Stimulated activated CD8-positive, alpha-beta memory T cell treated with anti-CD3 and anti-CD28 coated beads, Interleukin-7, amount 100 ng/mL, for 24 hours (primary cell): ENCODE results near the gene PNKD.

Experiments
- DNase-seq: peaks from one replicate; pipeline ENCODE4 v3.0.0-alpha.2; 2020; ENCODE audit warnings: low read depth

PNKD gene

DNA sequence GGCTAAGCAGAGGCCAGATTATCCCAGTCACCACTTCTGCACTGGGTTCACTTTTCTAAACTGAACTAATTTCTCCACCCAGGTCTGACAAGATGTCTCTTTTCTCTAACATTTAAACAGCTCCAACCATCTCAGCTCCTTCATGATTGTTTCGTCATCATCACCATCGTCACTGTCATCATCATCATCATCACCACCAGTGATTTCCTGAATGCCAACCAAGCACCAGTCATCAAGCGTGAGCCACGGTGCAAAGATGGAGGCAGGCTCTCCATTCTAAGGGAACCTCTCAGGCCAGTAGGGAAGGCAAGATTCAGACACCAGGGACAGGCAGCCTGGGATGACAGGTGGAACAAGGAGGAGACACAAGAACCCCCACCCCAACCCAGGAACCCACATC, 47.5 kb downstream of the PNKD start:
- DNase-seq, result no peak

DNA sequence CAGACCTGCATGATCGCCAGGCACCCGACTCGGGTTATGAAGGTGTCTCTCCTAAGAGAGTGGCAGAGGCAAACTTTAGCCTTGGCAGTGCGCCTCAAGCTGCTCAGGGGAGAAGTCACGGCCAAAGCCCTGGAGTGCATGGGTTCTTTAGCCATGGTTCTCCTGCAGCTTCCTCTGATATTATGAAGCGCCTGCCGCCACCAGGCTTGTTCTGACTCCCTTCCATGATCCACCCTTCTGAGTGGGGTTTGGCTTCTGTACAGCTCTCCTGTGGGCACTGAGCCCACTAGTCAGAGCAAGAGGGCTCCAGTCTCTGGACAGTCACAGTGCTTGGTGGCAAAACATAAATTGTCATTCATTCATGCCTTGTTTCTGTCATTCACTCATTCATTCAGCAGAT, 47.9 kb downstream of the PNKD start:
- DNase-seq, result no peak

DNA sequence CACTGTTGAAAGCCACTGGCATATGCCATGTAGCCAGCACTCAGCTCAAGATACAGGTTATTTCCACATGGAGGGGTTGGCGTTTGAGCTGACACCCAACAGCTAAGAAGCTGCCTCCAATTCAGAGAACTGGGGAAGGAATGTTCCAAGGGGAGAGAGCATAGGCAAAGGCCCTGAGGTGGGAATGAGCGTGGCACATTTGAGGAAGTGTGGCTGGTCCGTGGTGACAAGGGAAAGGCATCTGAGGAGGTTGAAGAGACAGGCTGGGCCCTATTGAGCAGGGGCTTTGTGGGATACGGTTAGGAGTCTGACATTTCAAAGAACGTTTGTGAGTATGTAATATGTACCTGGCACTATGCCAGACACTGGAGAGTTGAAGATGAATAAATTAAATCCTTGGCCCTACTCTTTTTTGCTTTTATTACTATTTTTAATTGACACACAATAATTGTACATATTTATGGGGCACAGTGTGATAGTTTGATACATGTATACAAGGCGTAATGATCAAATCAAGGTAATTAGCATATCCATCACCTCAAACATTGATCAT, 49.6 kb downstream of the PNKD start:
- DNase-seq, result no peak

DNA sequence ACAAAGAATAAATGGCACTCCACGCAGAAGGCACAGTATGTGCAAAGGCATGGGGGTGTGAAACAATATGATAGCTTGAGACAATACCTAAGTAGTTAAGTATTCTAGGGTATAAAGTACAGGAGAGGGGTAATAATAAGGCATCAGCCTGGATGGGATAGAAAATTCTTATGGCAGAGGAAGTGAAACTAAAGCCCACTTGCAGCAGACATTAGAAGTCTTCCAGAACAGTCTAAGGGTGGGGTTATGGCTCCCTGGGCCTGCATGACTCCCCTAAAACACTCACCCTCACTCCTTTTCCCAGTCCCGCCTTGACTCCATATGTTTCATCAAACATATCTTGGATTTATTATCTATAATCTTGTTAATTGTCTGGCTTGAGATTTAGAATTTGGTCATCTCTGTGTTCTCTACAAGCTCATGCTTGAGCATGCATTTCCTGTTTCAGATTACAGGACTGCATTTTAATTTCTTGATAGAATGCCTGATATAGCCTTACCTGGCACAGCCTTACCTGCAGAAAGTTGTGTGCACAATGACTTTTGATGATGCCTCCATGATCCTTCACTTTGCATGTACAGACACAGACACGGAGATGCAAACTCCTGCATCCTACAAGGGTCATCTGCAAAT, 50.5 kb downstream of the PNKD start:
- DNase-seq, result no peak

DNA sequence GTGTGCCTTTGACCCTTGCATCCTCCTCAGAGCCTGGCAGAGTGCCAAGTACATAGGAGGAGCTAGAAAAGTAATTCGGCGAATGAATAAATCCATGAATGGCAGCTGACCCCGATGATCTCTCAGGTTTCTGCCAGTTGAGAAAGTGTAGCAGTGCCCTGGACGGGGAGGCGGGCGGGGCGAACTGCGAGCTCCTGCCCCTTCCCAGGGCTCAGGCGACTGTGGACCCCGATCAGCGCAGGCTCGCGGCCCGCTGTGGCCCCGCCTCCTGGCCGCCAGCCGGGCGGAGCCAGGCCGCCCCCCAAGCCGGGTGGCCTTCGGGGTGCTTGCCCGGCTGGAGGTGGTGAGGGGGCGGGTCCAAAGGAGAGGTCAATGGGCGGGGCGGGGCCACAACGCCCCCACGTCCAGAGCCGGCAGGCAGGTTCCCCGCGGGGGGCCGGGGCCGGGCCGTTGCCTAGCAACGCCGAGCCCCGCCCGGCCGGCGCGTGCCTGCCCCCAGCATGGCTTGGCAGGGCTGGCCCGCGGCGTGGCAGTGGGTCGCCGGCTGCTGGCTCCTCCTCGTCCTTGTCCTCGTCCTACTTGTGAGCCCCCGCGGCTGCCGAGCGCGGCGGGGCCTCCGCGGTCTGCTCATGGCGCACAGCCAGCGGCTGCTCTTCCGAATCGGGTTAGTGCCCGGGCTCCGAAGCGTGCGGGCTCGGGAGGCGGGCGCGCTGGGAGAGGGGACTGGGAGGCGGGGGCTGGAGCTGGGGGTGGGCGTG, 52.6 kb downstream of the PNKD start:
- peak; percentile 10 for DNase-seq

DNA sequence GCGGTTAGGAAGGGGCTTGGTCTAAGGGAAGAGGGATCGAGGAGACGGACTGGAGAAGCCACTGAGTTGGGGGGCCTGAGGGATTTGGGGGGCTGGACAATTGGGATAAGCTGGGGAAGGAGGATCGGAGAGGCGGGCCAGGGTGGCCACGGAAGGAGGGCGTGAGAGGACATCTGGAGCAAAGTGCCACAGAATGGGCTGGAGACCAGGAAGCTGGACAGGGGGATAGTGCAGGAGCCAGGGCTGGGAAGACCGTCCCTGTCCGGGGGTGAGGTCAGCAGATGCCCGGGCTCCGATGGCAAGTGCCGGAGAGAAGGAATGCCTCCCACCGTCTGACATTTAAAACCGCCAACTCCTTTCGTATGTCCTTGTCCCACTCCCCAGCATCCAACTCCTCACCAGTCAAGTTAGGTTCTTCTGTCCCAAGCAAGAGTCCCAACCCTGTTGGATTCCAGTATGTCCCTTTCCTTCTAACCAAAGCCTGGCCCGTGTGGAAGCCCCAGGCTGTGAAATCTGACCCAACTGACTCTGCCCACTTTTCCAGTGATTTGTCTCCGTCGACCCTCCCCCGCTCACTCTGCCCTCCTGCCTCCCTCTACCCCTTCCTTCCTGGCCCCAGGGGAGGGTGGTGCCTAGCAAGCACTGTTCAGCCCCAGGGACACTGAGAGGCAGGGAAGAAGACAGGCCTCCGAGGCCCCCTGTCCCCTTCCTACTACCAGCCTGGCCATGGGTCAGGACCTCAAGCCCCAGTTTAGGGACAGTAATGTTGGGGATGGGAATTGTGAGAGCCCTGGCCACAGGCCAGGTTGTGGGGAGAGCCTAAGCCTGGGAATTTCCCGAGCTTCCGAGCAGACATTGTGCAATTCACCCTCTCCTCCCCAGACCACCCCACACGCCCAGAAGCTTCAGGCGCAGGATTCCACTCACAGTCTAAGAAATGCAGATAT, 53.5 kb downstream of the PNKD start:
- DNase-seq, result no peak

DNA sequence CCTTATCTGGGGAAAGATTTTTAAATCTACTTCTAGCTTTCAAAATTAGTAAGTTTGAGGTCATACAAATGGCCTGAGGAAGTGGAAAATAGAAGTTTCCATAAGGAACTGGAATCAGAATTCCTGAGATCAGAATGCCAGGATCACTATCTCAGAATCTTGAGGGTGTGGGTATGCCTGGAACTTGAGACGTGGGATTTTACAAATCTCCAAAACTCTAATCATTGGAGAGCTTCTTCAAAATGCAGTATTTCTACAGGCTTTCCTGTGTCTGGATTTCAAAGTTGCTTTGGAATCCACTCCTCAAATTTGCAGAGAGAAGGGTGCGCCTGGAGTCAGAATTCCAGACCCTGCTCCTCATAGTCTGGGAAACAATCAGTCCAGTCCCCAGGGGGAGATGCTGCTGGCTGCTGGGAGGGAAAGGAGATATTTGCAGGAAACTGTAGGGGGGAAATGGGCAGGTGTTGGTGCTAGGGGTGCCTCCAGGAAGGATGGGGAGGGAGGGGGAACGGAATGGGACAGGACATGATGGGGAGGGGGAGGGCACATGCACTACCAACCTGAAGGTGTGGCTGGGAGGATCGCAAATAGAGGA, 55.3 kb downstream of the PNKD start:
- DNase-seq, result no peak

DNA sequence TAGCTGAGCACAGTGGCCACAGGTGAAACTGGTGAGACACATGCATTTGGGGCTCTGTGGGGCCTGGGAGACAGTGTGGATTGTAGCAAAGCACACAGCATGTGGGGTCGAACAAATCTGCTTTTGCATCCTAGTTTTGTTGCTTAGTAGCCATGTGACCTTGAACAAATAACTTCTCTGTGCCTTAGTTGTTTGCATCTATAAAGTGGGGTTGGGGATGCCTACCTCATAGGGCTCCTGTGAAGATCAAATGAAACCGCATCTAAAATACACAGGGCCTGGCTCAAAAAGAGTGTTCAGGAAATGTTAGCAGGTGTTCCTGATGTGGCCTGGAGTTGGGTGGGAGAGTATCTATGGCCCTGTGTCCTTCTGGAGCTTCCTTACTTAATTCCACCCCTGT, 56.0 kb downstream of the PNKD start:
- no peak for DNase-seq

DNA sequence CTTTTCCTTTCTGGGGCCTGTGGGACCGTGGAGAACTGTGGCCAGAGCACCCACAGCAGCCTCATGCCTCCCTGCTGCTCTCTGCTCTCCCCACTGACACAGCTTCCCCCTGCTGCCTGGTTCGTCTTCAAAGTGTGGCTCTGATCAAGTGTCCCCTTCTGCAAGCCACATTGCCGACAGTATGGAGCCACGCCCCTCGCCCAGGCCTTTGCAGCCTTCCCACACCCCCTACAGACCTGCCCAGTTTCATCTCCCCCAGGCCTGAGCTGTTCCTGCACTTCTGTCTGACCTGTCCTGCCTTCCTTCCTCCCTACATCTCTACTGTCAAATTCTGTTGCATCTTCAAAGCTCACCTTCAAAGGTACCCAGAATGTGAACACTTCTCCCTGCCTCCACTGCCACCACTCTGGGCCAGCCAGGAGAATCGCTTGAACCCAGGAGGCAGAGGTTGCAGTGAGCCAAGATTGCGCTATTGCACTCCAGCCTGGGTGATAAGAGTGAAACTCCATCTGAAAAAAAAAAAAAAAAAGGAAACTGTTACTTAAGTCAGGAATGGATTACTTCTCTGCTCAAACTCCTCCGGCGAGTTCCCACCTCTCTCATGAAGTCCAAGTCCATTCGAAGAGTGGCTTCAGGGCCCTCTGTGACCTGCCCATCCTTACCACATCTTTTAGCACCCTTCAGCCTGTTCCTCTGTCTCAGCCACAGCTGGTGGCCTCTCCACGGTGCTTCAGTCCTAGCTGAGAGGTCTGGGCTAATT, 57.3 kb downstream of the PNKD start:
- DNase-seq, result no peak

DNA sequence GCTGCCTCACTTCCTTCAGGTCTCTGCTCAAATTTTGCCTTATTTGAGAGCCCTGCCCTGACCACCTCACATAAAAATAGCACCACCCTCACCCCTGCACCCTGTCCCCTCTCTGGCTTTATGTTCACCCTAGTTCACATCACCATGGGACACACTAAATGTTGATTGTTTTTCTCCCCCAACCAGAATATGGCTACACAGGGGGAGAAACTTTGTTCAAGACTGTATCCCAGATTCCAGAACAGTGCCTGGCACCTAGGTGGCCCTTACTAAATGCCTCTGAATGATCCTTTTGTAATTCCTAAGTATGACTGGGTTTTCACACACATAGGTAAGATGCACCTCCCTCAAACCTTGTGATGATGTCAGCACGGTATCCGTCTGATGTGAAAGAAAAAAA, 58.0 kb downstream of the PNKD start:
- DNase-seq, result no peak

DNA sequence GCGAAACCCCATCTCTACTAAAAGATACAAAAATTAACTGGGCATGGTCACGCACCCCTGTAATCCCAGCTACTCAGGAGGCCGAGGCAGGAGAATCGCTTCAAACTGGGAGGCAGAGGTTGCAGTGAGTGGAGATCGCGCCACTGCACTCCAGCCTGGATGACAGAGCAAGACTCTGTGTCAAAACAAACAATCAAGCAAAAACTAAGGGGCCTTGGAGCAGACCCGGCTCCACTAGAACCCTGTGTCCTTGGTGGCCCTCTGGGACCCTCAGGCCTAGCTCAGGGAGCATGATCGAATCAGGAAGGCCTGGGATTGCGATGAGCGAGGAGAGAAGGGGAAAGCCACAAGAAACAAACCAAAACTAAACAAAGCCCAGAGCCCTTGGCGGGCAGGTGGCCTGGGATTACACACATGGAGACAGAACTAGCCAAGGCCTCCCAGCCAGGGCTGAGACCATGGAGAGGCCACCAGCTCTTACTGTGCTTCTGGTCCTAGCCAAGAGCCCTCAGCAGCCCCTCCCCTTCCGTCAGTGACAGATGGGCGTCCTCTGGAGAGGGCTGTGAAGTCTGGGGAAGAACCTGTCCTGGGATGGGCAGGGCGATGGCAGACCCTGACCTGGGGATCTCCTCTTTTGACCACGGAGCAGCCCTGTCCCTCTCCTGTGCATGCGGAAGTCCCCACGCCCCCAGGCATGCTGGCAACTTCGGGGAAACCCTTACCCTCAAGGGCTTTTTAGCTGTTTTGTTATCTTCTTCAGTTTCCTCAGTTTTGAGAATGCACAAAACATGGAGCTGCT, 58.9 kb downstream of the PNKD start:
- DNase-seq, result no peak

DNA sequence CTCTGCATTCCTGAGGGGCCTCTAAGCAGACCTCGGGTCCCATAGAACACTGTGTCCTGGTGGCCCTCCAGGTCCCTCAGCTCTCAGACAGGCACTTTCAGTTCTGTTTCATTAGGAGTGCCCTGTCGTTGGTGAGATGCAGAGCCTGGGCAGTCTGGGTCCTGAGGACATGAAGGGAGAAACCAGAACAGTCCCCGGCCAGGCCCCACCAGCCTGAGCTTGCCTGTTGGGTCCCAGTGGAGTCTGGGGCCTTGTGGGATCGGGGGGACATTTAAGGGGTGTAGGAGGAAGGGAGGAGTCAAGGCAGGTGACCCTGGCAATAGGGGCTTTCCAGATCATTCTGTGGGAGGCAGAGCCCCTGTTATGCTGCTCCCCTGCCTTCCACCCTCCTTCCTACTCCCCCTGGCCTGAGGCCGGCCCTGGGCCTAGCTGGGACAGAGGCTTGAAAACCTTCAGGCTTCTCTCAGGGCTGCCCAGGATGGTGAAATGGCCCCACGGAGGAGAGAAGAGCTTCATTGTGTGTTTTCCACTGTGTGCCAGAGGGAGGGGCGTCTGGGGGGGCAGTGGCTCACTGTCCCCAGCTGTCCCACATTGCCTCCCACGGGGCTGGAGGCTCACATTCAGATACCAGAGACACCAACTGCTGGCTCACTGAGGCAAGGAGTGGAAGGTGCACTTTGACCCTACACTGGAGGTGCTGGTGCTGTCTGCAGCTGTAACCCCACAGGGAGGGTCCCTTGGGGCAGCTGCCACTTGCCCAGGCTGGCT, 59.7 kb downstream of the PNKD start:
- DNase-seq, result no peak

DNA sequence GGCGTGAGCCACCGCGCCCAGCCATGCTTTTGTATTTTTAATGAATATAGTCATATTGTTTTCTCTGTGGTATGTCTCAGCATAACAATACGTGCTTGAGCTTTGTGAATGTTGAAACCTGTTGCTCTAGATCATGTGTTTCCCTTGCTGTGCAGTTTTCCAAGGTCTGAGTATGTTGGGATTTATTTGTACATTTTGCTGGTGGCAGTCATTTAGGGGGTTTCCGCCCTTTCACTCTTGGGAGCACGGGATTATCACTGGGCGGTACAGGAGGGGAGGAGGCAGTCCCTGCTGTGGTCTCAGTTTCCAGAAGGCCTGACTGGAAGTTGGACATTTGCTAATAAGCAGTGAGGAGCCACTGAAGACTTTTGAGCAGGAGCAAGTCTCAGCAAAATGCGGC, 61.4 kb downstream of the PNKD start:
- no peak for DNase-seq

DNA sequence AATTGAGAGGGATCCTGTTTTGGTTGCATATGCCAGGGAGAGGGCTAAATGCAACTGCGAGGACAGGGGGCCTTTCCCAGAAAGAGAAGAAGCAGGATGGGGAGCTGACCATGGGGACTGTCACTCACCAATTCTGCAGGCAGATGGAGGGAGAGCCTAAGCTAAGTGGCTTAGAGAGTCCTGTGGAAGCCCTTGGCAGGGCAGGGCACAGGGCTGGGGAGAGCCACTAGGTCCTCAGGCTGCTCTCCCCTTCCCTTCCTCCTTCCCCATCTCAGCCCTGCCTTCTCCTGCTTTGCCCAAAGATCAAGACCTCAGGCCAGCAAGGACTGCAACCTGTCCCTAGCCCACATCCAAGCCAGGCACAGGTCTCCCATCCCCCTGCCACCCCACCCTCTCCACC, 62.0 kb downstream of the PNKD start:
- DNase-seq, result no peak

DNA sequence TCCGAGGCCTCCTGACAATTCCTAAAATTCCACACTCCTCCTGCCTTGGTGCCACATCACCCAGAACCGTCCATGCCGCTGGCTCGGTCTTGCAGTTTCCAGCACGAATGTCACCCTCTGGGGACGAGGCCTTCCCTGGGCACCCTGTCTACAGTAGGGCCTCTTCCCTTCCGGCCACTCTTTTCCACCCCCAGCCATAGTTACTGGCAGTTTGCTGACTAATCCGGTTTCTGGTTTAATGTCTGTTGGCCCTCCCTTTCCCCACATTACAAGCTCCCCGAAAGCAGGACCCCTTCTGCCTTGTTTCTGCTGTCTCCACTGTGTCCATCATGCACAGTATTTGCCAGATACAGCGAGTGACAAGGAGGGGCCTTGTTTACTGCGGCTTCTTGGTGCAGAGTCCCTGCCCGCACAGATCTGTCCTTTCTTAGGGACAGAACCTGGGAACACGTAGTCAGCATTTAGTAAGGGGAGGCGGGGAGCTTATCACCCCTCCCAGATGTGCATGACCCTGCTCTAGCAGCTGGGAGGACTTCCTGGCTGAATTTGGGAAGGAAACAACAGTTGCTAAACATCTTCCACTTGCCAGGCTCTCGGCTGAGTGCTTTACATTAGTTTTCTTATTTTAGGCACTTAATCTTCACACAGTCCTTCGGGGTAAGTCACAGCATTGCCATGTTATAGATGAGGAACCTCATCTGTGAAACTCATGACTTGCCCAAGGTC, 62.8 kb downstream of the PNKD start:
- DNase-seq, result no peak

DNA sequence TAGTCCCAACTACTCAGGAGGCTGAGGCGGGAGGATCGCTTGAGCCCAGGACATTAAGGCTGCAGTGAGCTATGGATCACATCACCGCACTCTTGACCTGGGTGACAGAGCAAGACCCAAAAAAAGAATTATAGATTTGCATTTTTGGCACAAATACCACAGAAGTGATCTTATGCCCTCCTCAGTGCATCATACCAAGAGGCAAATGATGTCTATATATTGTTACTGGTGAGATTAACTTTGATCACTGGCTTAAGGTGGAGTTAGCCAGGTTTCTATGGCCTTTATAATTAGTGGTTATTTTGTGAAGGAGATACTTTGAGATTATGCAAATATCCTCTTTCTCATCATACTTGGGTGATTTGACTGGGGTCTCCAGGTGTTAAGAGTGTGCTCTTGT, 64.2 kb downstream of the PNKD start:
- DNase-seq, result no peak

DNA sequence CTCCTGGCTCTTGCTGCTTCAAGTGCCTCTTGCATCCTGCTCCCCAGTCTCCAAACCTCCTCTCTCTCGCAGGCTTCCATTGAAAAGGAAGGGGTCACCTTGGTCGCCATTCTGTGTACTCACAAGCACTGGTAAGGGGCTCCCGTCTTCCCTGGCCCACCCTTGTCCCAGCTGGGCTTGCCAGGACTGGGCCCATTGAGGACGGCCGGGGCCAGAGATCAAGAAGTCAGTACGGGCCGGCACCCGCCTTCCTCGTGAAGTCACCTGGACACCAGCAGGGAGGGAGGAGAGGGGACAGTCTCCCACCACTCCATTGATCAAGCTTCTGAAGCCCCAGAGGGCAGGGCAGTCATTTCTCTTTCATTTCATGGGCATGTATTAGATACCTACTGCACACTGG, 70.3 kb downstream of the PNKD start:
- DNase-seq, result no peak

DNA sequence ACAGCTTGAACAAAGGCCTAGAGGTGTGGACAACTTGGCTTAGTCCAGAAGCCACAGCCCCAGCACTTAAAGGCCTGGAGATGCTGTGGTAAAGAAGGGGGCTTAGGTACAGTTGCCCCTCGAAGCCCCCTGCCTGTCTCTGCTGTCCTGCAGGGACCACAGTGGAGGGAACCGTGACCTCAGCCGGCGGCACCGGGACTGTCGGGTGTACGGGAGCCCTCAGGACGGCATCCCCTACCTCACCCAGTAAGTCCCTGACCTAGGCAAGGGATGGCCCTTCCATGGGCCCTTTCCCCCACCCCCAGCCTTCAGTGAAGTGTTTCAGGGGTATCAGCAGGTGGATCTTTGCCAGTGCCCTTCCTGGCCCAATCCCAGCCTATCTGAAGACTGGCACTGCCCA, 71.1 kb downstream of the PNKD start:
- DNase-seq, result no peak

DNA sequence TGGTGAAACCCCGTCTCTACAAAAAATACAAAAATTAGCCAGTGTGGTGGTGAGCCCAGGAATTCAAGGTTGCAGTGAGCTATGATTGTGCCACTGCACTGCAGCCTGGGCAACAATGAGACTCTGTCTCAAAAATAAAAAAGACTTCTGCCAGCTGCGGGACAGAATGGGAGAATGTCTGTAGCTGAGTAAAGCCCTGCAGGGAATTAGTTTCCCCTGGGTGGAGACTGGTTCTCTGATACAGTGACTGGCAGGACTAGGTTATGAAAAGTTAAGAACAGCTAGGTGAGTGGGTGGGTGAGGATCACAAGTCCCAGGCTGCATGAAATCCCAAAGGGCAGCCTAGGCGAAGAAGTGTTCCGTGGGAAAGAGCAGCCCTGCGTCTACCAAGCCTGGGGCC, 72.5 kb downstream of the PNKD start:
- no peak for DNase-seq
